Stimulated activated CD8-positive, alpha-beta memory T cell treated with anti-CD3 and anti-CD28 coated beads, Interleukin-7, amount 100 ng/mL, for 1 hour (primary cell): ENCODE data around the gene GOLGA6L25.
"Not testable (repeated sequence)": the region's sequence is repeated elsewhere in the genome, so short reads cannot be mapped to it uniquely, and the experiment has no call there.

Source experiments
- DNase-seq, 2 donors: peaks; one replicate each; pipeline ENCODE4 v3.0.0-alpha.2; 2020; ENCODE audit warnings: low read depth in 2 of 2

Gene GOLGA6L25, protein sequence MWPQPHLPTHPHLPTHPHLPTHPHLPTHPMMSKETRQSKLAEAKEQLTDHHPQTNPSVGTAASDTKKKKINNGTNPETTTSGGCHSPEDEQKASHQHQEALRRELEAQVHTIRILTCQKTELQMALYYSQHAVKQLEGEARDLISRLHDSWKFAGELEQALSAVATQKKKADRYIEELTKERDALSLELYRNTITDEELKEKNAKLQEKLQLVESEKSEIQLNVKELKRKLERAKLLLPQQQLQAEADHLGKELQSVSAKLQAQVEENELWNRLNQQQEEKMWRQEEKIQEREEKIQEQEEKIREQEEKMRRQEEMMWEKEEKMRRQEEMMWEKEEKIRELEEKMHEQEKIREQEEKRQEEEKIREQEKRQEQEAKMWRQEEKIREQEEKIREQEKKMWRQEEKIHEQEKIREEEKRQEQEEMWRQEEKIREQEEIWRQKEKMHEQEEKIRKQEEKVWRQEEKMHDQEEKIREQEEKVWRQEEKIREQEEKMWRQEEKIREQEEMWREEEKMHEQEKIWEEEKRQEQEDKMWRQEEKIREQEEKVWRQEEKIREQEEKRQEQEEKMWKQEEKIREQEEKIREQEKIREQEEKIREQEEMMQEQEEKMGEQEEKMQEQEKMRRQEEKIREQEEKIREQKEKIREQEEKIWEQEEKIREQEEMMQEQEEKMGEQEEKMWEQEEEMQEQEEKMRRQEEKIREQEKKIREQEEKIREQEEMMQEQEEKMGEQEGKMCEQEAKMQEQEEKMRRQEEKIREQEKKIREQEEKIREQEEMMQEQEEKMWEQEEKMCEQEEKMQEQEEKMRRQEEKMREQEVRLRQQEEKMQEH

DNA sequence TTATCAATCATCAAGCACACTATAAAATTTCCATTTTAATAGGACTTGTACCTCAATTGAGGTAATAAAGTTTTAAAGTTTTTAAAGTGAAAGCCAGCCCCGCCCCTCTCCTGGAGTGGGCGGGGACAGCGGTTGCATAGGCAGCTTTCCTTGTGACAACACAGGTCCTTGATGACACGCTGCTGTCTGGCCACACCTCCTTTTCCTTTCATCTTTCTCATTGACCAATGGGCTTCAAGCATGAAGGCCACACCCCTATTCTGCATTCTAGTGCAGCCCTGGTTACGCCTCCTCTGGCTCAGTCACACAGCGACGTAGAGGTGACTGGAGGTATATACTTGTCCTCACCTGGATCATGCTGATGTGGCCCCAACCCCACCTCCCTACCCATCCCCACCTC, at the start of gene GOLGA6L25:
Gene GOLGA6L25, plus strand, starts transcription at position 301 of the 400 bp plus-strand sequence. Its CDS starts 61 bp downstream, at position 362.
- not testable (repeated sequence) for DNase-seq

DNA sequence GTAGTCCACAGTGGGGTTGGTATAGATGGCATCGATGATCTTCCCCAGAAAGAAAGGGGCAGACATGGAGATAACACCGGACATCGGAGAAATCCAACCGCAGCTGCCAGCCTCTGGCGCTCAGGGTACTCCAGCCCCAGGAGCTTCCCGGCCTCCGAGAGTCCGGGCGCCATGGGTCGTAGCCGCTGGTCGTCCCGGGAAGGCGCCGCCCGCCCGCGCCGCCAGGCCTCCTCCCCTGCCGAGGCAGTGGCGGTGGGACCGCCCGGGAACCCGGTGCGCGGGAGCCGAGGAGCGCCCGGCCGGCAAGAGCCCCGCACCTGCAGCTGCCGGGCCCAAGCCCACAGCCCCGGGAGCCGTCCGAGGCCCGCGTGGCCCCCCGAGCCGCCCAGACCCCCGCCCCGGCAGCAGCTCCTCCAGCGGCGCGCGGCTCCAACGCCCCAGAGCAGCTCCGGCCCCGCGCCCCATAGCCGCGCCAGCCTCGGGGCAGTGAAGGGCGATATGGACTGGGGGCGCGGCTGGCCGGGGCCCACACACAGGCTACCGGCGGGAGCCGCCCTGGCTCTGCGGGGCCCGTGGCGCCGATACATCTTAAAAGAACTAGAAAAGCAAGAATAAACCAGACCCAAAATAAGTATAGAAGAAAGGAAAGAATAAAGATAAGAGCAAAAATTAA, 45.0 kb upstream of the GOLGA6L25 start:
- DNase-seq = not testable (repeated sequence)

DNA sequence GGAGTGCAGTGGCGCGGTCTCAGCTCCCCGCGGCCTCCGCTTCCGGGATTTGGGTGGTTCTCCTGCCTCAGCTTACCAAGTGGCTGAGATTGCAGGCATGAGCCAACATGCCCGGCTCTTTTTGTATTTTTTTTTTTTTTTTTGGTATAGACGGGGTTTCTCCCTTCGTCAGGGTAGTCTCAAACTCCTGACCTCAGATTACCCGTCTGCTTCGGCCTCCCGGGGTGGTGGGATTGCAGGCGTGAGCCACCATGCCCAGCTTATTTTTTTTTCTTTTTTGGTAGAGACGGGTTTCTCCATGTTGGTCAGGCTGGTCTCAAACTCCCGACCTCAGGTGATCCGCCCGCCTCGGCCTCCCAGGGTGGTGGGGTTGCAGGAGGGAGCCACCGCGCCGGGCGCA, 39.2 kb upstream of the GOLGA6L25 start:
- not testable (repeated sequence) for DNase-seq

DNA sequence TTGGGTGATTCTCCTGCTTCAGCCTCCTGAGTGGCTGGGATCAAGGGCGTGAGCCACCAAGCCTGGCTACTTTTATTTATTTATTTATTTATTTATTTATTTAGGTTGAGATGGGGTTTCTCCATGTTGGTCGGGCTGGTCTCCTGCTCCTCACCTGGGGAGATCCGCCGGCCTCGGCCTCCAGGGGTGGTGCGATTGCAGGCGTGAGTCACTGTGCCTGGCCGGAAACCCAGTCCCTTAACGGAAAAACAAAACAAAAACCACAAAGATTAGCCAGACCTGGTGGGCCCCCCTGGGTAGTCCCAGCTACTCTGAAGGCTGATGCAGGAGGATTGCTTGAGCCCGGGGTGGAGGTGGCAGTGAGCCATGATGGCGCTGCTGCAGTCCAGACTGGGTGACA, 38.2 kb upstream of the GOLGA6L25 start:
- DNase-seq = not testable (repeated sequence)

DNA sequence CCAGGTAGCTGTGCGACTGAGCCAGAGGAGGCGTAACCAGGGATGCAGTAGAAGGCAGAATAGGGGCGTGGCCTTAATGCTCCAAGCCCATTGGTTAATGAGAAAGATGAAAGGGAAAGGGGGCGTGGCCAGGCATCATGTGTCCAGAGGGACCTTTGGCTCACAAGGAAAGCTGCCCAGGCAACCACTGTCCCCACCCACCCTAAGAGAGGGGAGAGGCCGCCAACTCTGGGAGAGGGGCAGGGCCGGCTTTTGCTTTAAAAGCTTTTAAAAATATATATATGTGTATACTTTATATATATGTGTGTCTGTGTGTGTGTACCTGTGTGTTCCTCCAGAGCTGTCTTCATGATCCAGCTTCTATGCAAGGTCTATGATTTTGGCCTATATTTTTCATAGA, 20.4 kb upstream of the GOLGA6L25 start, which contains the start of gene GOLGA8G:
Gene GOLGA8G, minus strand, starts transcription at position 18 of the 400 bp plus-strand sequence. CDS start 62 bp downstream, outside the sequence.
- DNase-seq = not testable (repeated sequence)

DNA sequence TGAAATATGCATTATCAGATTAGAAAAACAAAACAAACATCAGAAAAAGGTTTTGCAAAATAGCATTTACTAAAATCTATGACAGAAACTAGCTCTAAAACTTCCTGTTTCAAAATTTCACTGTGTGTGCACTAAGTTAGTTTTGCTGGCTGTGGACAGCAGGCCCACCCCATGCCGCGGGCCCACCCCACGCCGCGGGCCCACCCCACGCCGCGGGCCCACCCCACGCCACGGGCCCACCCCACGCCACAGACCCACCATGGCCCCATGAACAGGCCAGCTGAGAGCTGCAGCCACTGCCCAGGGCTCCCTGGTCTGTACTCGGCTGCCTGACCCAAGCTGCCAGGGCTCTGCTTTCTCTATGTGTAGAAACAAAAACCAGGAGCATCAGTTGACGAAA, 20.0 kb downstream of the GOLGA6L25 start:
- DNase-seq = not testable (repeated sequence)

DNA sequence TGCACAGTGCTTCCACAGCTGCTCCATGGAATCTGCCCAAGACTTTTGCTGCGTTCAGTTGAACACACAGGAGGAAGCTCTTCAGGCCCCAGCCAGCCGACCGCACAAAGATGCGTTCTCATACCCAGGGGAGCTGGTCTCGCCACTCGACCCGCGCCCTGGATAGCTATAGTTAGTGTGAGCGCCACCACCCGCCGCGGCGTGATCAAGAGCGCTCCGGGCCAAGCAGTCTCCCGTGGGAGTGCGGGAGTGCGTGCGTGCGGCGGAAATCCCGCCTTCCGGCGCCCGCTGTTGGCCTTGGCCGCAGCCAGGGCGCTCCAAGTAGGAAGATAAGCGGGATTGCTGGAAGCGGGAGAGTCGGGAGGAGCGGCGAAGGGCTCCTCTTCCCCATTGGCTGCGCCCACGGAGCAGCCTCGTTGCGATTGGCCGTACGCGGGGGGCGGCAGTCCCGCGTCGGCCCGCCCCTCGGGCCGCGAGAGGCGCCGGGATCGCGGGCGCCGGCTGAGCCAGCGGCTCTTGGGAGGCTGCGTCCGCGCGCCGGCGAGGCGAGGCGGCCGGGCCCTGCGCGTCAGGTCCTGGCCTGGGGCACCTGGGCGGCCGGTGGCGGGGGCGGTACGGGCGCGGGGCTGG, 35.7 kb downstream of the GOLGA6L25 start:
- not testable (repeated sequence) for DNase-seq

DNA sequence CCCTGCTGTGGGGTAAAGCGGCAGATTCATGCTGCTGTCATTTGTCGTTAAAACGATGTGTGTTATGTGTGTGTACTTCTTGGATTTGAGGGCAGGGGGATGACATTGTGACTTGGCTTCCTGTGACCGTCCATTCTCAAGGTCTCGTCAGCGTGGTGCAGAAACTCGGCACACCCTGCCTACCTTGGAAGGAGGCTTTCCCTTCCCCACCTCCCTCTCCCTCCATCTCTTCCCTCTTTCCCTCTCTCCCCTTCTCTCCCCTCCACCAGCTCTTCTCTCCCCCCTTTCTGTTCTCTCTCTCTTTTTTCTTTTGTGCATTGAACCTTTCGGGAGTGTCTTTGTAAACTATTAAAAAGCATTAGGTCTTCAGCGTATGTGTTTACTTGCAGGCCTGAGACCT, 36.4 kb downstream of the GOLGA6L25 start:
- not testable (repeated sequence) for DNase-seq

DNA sequence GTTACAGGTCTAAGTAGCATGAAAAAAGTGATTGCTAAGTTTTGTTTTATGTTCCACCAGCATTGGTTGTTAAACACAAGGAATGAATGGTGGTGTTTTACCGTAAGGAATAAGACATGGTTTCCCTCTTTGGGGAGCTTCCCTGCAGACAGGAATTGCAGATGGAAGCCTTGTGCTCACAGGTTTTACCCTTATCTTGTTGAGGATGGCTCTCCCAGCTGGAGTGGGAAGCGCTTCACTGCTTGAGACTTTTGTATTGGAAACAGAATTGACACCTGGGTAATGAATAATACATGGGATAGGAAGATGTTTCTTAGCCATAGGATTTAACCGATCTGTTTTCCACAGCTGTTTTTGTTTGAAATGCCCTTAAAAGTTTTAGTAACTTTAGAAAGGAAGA, 39.0 kb downstream of the GOLGA6L25 start:
- DNase-seq = not testable (repeated sequence)

DNA sequence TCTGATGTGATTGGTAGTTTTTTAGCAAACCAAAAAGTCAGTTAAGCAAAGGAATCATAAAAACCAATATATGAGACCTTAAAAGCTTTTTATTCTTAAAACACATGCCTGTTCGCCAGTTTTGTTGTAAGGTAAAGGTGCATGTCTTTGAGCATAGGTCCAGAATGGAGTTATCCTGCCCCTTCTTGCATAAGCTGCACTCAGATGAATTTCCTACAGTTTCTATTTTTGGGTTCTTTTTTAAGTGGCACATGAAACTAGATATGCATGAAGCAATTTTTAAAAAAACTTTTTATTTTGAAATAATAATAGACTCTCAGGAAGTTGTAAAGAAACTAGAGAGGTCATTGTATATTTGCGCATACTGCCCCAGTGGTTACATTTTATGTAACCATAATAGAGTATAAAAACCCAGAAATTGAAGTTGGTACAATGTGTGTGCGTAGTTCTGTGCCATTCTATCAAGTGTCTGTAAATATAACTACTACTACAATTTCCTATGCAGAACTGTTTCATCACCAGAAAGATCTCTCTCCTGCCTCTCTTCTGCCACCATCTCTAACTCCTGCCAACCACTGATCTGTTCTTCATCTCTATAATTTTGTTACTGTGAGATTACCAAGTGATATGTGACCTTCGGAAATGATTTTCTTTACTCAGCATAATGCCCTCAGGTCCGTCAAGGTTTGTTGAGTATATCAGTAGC, 40.2 kb downstream of the GOLGA6L25 start:
- not testable (repeated sequence) for DNase-seq

DNA sequence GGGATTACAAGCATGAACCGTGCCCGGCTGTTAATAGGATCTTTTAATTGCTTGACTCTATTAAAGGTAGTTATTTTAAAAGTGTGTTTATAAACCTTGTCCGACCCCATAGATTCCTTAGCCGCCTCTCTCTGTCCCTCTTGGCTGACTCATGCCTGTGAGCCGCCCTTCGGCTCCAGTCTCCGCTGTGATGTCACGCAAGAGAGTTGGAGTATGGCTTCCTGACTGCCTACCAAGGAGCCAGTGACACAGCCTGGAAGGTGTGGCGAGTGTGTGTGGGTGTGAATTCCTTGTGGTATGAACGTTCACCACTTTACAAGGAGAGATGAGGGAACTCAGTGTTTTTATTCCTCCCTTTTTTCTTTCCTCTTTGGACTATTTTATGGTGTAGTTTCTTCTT, 44.1 kb downstream of the GOLGA6L25 start:
- not testable (repeated sequence) for DNase-seq

DNA sequence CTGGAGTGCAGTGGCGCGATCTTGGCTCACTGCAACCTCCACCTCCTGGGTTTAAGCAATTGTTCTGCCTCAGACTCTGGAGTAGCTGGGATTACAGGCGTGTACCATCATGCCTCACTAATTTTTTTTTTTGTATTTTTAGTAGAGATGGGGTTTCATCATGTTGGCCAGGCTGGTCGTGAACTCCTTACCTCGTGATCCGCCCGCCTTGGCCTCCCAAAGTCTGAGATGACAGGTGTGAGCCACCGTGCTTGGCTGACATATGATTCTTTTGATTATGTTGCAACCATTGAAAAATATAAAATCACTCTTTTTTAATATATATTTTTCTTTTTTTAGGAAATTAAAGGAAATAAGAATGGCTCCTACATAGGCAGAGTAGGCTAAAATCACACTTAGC, 44.8 kb downstream of the GOLGA6L25 start:
- not testable (repeated sequence) for DNase-seq

DNA sequence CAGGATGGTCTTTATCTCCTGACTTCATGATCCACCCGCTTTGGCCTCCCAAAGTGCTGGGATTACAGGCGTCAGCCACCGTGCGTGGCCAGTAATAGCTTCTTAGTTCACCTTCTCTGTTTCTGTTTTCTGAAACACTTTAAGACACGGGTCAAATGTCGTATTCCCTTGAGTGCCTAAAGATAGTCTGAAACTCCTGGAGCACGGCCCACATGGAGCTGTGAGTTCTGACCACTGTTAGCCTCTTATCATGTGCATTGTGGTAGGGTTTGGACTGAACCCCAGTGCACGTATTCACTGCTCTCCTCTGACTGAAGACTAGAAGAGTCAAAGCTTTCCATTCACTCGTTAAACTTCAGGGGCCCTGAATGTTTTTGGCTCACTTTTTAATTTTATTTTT, 48.8 kb downstream of the GOLGA6L25 start:
- not testable (repeated sequence) for DNase-seq
